M059J (cell line): Measurements from ENCODE around the gene ATP6V1G3. TPM values are rescaled to one million over a fixed set of nuclear protein-coding genes. Genes with fewer than 3 reads are reported as not detected.
"Not testable (repeated sequence)": the region's sequence is repeated elsewhere in the genome, so short reads cannot be mapped to it uniquely, and the experiment has no call there.

Source experiments
- DNase-seq: peaks from one replicate; pipeline ENCODE4 v3.0.0-alpha.2; 2012; ENCODE audit warnings: low read depth
- total RNA-seq: library from RNA; depleted of rRNA; stranded (reverse); fragments of >200 nt; shearing (Covaris generic); gene quantifications from 2 replicates; pipeline ENCODE4 v1.2.3, GENCODE V29; 2014; rRNA removed

The ATP6V1G3 gene
- total RNA-seq, 1 experiment from 2014 or later: 0.84 TPM

DNA sequence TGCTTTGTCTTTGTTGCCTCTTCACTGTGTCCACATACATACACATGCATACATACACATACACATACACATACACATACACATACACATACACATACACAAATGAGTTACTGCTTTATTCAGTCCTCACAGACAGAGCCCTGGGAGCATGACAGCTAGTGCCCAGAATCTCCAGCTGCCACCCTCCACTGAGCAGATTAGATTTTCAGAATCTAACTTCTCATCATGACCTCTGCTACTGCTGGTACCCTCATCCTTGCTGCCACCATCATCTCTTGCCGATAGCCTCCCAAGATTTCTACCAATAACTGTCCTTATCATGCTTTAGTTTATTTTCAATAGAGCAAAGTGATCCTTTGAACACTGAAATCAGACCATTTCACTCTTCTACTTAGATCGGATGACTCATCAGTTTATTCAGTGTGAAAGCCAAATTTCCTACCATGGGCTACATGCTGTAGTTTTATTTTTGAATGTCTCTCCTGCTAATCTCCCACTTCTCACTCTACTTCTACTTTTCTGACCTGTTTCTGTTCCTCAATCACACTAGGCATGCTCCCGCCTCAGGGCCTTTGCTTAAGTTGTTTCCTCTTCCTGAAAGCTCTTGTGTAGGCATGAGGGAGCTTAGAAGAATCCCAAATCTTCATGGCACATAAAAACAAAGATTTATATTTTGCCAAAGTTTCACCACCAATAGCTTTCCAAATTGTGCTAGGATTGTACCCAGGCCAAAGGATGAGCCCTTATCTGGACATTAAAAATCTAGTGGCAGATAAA is 43.0 kb downstream of the ATP6V1G3 start:
- DNase-seq: peak; percentile 77

DNA sequence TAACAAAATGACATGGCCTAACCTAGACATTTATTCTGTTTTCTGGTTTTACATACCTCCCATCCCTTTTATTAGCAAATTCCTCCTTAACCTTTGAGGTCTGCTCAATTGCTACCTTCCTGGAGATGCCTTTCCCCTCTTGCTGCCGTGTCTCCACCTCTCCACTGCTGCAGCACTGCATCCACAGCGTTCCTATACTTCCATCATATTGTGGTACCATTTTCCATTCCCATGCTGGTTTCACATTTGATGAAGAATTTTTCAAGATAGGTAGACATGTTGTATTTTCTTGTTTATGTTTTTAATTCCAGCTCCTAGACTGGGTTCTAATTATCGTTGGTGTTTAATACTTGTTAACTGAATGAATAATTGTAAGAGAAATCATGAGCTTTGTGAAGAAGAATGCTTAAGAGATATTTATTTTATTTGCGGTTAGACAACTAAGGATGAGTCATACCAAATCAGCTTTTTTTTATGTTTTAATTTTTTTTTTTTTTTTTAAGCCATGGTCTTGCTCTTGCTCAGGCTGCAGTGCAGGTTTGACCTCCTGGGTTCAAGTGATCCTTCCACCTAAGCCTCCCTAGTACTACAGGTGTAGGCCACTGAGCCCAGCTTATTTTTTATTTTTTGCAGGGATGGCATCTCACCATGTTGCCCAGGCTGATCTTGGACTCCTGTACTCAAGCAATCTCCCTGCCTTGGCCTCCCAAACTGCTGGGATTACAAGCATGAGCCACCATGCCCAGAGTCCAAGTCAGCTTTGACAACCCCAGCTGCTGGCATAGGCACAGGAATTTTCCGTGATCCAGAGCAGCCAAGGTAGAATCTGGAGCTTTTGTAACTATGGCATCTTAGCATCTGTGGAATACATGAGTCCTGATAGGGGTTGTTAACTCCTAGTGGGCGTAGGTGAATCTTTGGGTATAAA is 44.0 kb downstream of the ATP6V1G3 start:
- DNase-seq: peak; percentile 88

DNA sequence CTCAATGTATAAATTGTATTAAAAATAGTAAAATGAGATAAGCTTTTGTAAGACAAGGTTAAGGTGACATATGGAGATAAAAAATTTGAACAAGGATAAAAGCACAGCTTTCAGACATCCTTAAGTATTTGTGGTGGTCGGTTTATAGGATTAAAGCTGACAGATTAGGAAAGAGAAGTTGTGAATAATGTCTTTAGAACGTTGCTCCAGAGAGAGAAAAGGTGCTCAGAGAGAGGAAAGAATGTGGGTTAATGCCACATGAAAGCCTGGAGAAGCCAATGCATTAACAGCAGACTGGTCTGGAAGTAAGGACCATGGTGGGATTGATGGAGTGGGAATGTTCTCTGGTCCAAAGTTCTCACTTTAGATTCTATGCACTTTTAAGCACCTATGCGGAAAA is 44.8 kb downstream of the ATP6V1G3 start:
- peak; percentile 75 for DNase-seq

DNA sequence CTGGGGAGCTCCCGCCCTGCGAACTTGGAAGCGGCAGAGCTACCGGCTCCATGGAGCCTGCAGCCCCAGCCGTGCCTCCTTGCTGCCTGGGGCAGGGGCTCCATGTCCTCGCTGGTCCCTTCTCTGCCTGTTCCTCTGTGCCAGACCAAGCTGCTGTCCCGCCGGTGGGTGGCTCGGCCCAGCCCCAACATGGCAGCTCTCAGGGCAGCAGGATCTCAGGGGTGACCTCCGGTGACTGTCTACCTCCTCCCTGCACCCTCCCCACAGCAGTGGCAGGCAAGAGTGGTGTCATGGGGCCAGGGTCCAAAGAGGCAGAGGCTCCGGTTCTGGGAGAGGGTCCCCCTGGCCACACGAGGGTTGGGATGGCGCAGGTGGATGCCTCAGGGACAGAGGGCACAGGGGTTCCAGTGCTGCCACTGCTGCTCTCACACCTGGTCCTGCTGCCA is 45.8 kb downstream of the ATP6V1G3 start:
- DNase-seq: no peak

DNA sequence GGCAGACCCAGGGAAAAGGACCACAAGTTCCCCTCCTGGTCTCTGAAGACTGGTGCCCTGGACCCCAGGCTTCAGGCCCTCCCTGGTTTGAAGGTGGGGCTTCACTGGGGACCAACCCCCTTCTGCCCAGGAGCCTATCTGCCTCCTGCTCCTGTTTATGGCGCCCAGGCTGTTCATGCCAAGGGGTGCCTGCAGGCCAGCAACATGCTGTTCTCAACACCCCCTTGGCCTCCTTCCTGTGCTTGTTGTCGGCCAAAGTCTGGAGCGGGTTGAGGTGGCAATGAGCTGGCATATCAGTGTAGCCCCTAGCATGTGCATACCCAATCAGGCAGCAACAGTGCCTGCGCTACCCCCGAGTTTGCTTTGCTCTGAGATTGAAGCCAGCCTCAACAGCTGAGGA is 46.3 kb downstream of the ATP6V1G3 start:
- DNase-seq: no peak

GRCh38 chr1:198493329-198493728 is 47.2 kb downstream of the ATP6V1G3 start:
- DNase-seq: peak; percentile 71

GRCh38 chr1:198492872-198493271 is 47.6 kb downstream of the ATP6V1G3 start:
- peak; percentile 90 for DNase-seq

DNA sequence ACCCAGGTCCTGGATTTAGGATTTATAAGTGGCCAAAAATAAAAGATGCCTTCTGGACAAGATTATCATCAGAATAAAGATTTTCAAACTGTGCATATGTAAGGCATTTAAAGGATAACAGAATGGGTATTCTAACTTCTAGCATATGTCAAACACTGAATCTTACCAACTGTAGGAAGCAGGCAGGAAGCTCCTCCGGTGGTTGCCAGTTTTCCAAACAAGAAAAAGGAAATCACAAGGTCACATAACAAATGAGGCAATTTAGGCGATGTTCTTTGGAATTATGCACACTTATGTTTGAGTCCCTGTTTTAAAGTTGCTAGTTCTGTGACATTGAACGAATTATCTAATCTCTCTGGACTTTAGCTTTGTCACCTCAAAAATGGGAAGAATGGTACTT is 48.9 kb downstream of the ATP6V1G3 start:
- no peak for DNase-seq

GRCh38 chr1:198491028-198491427 is 49.5 kb downstream of the ATP6V1G3 start:
- DNase-seq: no peak

DNA sequence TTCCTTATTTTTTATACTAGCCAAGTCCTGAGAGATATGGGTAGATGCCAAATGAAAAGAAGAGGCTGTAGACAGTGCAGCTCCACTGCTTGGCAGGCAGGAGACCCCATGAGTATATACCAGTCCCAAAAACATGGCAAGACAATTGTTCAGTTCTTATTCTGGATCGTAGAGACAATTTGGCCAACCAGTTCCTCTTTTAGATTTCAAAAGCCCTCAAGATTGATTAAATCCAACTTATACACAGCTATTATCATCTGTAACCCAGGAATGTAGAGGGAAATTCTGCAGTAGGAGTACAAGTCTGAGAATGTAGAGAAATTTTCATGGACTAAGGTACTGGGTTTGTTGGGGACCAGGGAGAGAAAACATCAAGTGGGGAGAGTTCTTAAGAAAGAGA is 50.3 kb downstream of the ATP6V1G3 start:
- DNase-seq: no peak

GRCh38 chr1:198486903-198487302 is 53.6 kb downstream of the ATP6V1G3 start:
- DNase-seq: no peak

DNA sequence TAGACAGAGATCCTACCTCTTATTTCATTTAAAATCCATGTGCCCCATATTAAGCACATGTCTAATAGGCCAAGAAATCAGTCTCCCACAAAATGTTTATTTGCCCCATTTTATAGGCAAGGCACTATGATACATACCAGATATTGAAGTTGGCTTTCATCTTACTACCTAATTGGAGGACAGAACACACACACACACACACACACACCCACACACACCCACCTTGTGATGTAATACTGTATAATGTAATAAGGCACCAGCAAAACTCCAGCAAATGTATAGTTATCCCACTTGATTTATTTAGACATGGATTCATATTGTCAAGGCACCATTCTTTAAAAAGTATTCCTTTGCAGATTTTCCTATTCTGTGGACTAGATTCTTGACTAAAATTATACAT is 56.8 kb downstream of the ATP6V1G3 start:
- no peak for DNase-seq

DNA sequence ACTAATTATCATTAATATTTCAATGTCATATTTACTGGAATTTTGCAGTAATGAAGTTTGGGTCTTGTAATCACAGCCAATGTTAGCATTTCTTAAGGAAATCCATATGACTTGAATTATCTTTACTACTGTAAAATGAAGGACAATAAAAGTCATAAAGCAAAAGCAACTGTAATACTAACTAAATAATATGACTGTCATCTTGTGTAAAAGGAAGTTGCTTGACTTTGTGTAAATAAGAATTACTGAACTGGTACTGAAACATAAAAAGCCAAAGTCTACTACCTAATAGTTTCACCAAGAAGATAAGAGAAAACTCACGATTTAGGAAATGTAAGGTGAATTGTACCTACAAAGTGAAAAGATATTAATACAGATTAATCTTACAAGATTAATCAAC is 57.5 kb downstream of the ATP6V1G3 start:
- DNase-seq: no peak

DNA sequence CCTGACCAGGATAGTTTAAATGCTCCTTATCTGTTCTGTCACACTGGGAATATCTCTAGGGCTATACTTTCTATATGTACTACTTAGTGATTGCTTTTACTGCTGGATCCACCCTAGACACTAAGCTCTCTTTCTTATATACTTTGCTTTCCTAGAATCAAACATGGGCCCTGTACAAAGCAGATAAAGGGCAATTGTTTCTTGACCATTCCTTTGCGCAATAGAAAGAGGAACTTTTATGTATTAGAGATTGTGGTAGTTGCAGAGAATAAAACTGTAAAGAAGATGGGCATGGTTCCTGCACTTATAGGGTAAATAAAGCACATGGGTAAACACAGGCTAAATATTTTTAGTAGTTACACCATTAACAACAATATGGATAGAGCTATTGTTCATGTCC is 58.8 kb downstream of the ATP6V1G3 start:
- no peak for DNase-seq

DNA sequence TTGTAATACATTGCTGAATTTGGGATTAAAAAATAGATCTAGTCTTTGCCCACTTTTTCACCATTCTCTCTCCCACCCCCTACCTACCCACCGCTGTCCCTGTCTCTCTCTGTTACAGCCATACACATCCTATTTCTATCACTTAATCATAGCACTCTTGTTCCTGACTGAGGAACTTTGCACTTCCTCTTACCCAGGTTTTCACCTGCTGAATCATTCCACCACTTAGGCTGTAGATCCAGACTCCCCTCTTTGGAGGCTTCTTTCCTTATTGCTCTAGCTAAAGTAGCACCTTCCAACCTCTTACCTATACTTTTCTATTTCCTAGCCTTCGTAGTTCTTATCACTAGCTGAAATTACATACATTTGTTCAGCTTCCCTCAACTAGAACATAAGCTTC is 59.6 kb downstream of the ATP6V1G3 start:
- DNase-seq: no peak

GRCh38 chr1:198477354-198477753 is 63.1 kb downstream of the ATP6V1G3 start:
- DNase-seq: not testable (repeated sequence)

Other genes with a start within 250 kb of the ATP6V1G3 start
- 0.49 and 4.5 TPM in 2 replicates for gene PTPRC, start 98.4 kb upstream of the ATP6V1G3 start, total RNA-seq